ENCODE results near the gene RPRD1B. TPM values are rescaled to one million over a fixed set of nuclear protein-coding genes. Genes with fewer than 3 reads are reported as not detected.

RPRD1B gene
- total and polyA plus RNA-seq, 2 of the 4 experiments (the other 2 are of a cell fraction), result 8.4 to 9.9 TPM

GRCh38 chr20:37992802-37993409 lies 40.6 kb upstream of the RPRD1B start:
- H3K18ac ChIP-seq (ENCODE audit: low read depth, low read length), result no peak overlapping the region
- ATAC-seq (ENCODE audit: low read depth) (peak; percentile 66), DNase-seq (peak; percentile 78)
- H3K36me3 ChIP-seq (ENCODE audit: control insufficient read depth, insufficient read depth, low read length), result peaks cover 27% of the 10 kb centered on the region
- peak overlapping the region; percentile 3; the same call in 1 of the 2 replicates for H2BK120ac ChIP-seq (ENCODE audit: low read depth, low read length)
- H3K4me3 ChIP-seq (ENCODE audit: insufficient read depth, low read depth, low read length), result no peak overlapping the region
- no peak overlapping the region for H2AK5ac ChIP-seq (ENCODE audit: low read depth, low read length)
- peaks cover 26% of the 10 kb centered on the region; the same call in 1 of the 2 replicates for H4K20me1 ChIP-seq (ENCODE audit: insufficient read depth, low read length)
- dilution Hi-C loops (cut with HindIII; ENCODE audit: low sequenced_read_pairs, unreplicated experiment), result no loop called here
- in situ Hi-C loops (cut with MboI; ENCODE audit: low sequenced_read_pairs), result loop anchor here (5.0 kb wide), 1 partner anchor 426 kb away; no protein-coding TSS in a partner anchor
- H3K9me3 ChIP-seq (ENCODE audit: control insufficient read depth, insufficient read depth, low read length), result no peaks in the 10 kb centered on the region
- H2AFZ ChIP-seq (replicated peaks; ENCODE audit: low read length, poor library complexity), result no peak overlapping the region
- H3K4me2 ChIP-seq (ENCODE audit: low read depth, low read length), result no peak overlapping the region; the same call in none of the 2 replicates
- no peak overlapping the region for H3K56ac ChIP-seq (ENCODE audit: extremely low read depth, insufficient read depth, low read length)
- peak overlapping the region; percentile 24; the same call in 1 of the 2 replicates for H3K23ac ChIP-seq (ENCODE audit: low read depth, low read length)
- H3K79me1 ChIP-seq (ENCODE audit: low read depth in 1 of 2, low read length in 2 of 2), result peaks cover 0 to 17% of the 10 kb centered on the region in 2 experiments; a peak in 1 of 4 replicates
- H2AK9ac ChIP-seq (replicated peaks; ENCODE audit: low read depth, low read length, poor library complexity), result no peak overlapping the region
- WGBS, 2 experiments (ENCODE audit: extremely low coverage in 2 of 2, insufficient read length in 1 of 2), result no CpG with 5 or more reads among the region's 5 CpGs
- H4K91ac ChIP-seq (ENCODE audit: insufficient read depth, low read depth, low read length), result no peak overlapping the region
- no peak overlapping the region for H3K9ac ChIP-seq (ENCODE audit: low read depth, low read length)
- no peak overlapping the region for H4K8ac ChIP-seq (ENCODE audit: low read depth in 2 of 2, low read length in 2 of 2)
- H3K27ac ChIP-seq (ENCODE audit: insufficient read depth, low read length), result no peak overlapping the region
- H2BK5ac ChIP-seq (ENCODE audit: low read depth, low read length, poor library complexity, severe bottlenecking), result no peak overlapping the region
- peaks cover 27% of the 10 kb centered on the region for H3K4me1 ChIP-seq (ENCODE audit: control insufficient read depth, insufficient read depth, low read length)
- ChIA-PET POLR2A (ENCODE audit: unreplicated experiment) (interaction anchor here (0.6 to 1.0 kb wide), 2 partner anchors 49 to 51 kb away, joined by 3 to 9 read pairs; no protein-coding TSS in a partner anchor), CTCF (interaction anchor here (0.5 to 0.6 kb wide), 3 partner anchors 14 to 170 kb away, joined by 3 to 6 read pairs (median 3); no protein-coding TSS in a partner anchor)
- peak overlapping the region; percentile 19; the same call in 1 of the 2 replicates for H3K14ac ChIP-seq (replicated peaks; ENCODE audit: low read depth, low read length)
- no peak overlapping the region; the same call in 1 of the 2 replicates for H2BK20ac ChIP-seq (ENCODE audit: low read depth, low read length)
- BruUV-seq (replicated peaks), result no TSS peak
- H3K27me3 ChIP-seq (ENCODE audit: control insufficient read depth, insufficient read depth, low read length), result no peaks in the 10 kb centered on the region
- H3K4ac ChIP-seq (ENCODE audit: low read depth, low read length), result peak overlapping the region; percentile 13
- H4K5ac ChIP-seq (ENCODE audit: low read depth, low read length), result no peak overlapping the region
- H2BK15ac ChIP-seq (ENCODE audit: low read depth, low read length), result peak overlapping the region; percentile 38; the same call in 1 of the 3 replicates
- intact Hi-C loops (cut with micrococcal nuclease), result loop anchor here (1.0 to 10.0 kb wide), 3 partner anchors 90 to 429 kb away; partner anchors contain the start of gene VSTM2L
- H3K9me1 ChIP-seq (ENCODE audit: insufficient read depth, low read length), result peaks cover 18% of the 10 kb centered on the region
- TF ChIP-seq CTCF (conservative IDR thresholded peaks at IDR 0.05; ENCODE audit: low read depth, low read length), result peak; percentile 50
- peak; percentile 59 for TF ChIP-seq RAD21 (IDR thresholded peaks at IDR 0.05; ENCODE audit: low read length)
- peak; percentile 36; the same call in 1 of the 2 replicates for TF ChIP-seq MAZ (IDR thresholded peaks at IDR 0.05; ENCODE audit: borderline replicate concordance, low read depth, low read length)
- TF ChIP-seq MAFK (IDR thresholded peaks at IDR 0.05; ENCODE audit: low read depth, low read length), result no peak
- TF ChIP-seq USF2 (IDR thresholded peaks at IDR 0.05; ENCODE audit: low read depth, low read length), result no peak
- TF ChIP-seq SMC3 (IDR thresholded peaks at IDR 0.05; ENCODE audit: low read depth, low read length), result peak; percentile 58

Data from IMR-90 (cell line).